Measurements from ENCODE around the gene PRKCA.

The PRKCA gene

DNA sequence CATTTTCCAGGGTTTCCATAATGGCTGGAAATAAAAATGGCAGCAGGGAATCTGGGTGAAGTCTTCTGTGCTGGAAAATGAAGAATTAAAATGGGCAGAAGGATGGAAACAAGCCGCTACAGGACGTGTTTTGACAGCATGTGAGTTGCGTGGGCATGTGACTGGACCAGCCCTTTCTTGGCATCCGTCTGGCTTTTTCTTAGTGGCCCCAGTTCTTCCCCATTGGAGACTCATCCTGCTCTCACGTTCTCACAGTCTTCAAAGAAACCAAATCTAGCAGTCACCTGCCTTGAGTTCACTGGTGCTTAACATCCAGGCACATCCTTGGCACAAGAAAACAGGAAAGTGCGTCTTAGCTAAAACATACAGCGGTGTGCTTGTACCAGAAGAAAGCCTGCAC is 352.4 kb downstream of the PRKCA start:
- Mint-ChIP-seq H3K36me3 (peaks cover 56% of the 10 kb centered on the region), H3K9me3 (peaks cover 13% of the 10 kb centered on the region), H3K27me3 (no peaks in the 10 kb centered on the region), H3K4me3 (no peak overlapping the region), H3K27ac (peak overlapping the region; percentile 94), H3K4me1 (peaks cover 80% of the 10 kb centered on the region)

DNA sequence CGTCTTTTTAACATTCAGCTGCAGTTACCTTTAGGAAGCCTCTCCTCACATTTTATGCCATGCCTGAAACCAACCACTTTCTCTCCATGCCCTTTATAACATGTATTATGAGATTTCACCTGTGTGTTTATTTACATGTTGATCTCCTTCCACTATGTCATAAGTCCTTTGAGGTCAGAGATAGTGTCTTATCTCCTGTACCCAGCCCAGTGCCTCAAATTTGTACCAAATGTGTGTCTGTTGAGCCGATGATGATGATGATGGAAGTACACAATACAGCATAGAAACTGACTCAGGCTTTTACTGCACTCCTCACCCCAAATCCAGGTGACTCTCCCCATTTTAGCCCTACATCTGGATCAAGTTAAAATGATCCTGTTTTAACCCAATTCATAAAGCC is 353.0 kb downstream of the PRKCA start:
- Mint-ChIP-seq H3K4me1 (peaks cover 76% of the 10 kb centered on the region), H3K27ac (peak overlapping the region; percentile 94), H3K36me3 (peaks cover 54% of the 10 kb centered on the region), H3K9me3 (peaks cover 13% of the 10 kb centered on the region), H3K4me3 (peak overlapping the region; percentile 49), H3K27me3 (no peaks in the 10 kb centered on the region)

DNA sequence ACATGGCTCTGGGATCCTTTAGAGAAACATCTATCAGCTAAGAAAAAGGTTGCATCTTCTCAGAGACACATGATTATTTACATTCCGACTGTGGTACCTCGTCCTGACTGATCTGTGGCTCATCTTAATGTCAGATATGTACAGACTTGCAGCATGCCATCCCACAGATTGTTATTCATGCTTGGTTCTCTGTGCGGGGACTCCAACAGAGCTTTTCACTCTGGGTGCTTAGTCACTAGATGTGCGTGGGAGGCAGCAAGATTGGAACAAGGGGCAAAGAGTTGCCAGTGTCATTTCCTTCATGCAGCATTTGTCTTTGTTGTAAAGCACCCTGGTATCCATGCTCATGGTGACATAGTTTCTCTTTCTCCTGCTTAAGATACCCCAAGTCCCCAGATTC is 353.4 kb downstream of the PRKCA start:
- Mint-ChIP-seq H3K4me1 (peaks cover 73% of the 10 kb centered on the region), H3K36me3 (peaks cover 51% of the 10 kb centered on the region), H3K27me3 (no peaks in the 10 kb centered on the region), H3K9me3 (peaks cover 13% of the 10 kb centered on the region), H3K27ac (peak overlapping the region; percentile 94), H3K4me3 (peak overlapping the region; percentile 49)

DNA sequence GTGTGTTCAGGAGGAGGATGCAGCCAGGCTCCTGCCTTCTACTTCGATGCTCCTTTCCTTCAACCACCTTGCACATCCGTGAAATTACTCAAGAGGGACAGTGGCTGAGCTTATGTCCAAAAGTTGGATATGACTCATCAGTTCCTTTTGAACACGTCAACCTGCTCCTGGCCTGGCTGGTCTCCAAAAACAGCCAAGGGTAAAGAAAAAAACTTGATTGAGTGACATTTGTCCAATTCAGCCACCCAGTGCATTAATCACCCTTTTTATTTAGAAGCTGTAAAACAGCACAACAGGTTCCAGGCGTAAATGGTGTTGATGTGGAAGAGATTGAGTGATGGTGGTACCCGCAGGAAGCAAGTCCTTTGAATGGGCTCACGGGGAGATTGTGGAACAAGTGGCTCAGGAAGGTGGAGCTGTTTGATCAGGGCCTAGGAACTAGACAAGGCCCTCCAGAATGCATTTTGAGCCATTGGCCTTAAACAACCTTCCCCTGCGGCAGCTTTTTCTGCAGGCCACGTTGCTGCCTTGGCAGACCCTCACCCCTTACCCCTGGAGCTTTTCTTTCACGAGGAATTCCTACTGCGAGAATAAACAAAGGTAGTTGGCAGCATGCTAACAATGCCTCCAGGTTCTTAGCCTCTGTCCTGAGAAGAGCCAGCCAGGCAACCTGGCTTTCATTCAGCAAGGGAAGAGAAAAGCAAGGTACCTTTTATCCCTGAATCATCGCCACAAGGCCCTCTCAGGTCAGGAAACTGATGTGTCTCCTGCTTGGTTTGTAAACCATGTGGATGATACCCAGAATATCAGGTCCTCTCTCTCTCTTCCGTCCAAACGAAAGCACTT is 359.2 kb downstream of the PRKCA start:
- H3K9me3 Mint-ChIP-seq: no peaks in the 10 kb centered on the region
- H3K4me3 Mint-ChIP-seq: no peak overlapping the region
- H3K36me3 Mint-ChIP-seq: peaks cover 32% of the 10 kb centered on the region
- no peak overlapping the region for H3K27ac Mint-ChIP-seq
- peaks cover 82% of the 10 kb centered on the region for H3K4me1 Mint-ChIP-seq
- no peaks in the 10 kb centered on the region for H3K27me3 Mint-ChIP-seq

- Mint-ChIP-seq H3K27ac (peak overlapping the region; percentile 71), H3K4me1 (peaks cover 84% of the 10 kb centered on the region), H3K4me3 (no peak overlapping the region), H3K9me3 (no peaks in the 10 kb centered on the region), H3K36me3 (peaks cover 33% of the 10 kb centered on the region), H3K27me3 (no peaks in the 10 kb centered on the region)
These were observed 360.1 kb downstream of the PRKCA start for GRCh38 chr17:66662496-66662895.

DNA sequence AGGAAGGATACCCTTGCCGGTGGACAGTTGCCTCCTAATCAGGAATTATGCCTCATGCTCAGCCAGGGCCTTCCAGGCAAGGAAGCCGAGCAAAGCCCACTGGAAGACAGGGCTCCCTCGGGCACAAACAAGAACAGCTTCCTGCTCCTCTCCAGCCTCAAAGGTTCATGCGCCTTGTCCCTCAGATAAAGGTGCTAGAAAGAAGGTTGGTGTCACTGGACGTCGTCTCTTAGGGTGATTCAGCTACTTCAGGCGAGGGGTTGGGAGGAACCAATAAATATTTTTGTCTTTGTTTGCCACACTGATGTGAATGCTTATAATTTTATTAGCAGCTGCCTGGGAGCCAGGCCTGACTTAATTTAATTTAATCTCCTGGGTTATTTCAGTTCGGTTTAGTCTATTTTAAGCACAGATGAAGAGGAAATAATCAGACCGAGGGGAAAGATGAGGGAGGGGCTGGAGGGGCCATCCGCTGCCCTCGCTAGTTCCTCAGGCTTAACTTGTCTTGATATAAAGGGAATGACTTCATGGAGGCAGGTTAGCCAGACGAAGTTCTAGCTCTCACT is 360.7 kb downstream of the PRKCA start:
- H3K4me3 Mint-ChIP-seq: no peak overlapping the region
- peaks cover 85% of the 10 kb centered on the region for H3K4me1 Mint-ChIP-seq
- H3K27me3 Mint-ChIP-seq: no peaks in the 10 kb centered on the region
- peaks cover 6% of the 10 kb centered on the region for H3K9me3 Mint-ChIP-seq
- H3K27ac Mint-ChIP-seq: peak overlapping the region; percentile 39
- H3K36me3 Mint-ChIP-seq: peaks cover 32% of the 10 kb centered on the region

- no peaks in the 10 kb centered on the region for H3K27me3 Mint-ChIP-seq
- peaks cover 90% of the 10 kb centered on the region for H3K4me1 Mint-ChIP-seq
- H3K4me3 Mint-ChIP-seq: no peak overlapping the region
- H3K9me3 Mint-ChIP-seq: peaks cover 9% of the 10 kb centered on the region
- peaks cover 30% of the 10 kb centered on the region for H3K36me3 Mint-ChIP-seq
- no peak overlapping the region for H3K27ac Mint-ChIP-seq
These were observed 361.9 kb downstream of the PRKCA start for GRCh38 chr17:66664336-66664735.

- H3K27me3 Mint-ChIP-seq: no peaks in the 10 kb centered on the region
- H3K36me3 Mint-ChIP-seq: peaks cover 27% of the 10 kb centered on the region
- H3K4me1 Mint-ChIP-seq: peaks cover 90% of the 10 kb centered on the region
- peaks cover 9% of the 10 kb centered on the region for H3K9me3 Mint-ChIP-seq
- no peak overlapping the region for H3K4me3 Mint-ChIP-seq
- H3K27ac Mint-ChIP-seq: peak overlapping the region; percentile 88
These were observed 362.8 kb downstream of the PRKCA start for GRCh38 chr17:66665194-66665593.

DNA sequence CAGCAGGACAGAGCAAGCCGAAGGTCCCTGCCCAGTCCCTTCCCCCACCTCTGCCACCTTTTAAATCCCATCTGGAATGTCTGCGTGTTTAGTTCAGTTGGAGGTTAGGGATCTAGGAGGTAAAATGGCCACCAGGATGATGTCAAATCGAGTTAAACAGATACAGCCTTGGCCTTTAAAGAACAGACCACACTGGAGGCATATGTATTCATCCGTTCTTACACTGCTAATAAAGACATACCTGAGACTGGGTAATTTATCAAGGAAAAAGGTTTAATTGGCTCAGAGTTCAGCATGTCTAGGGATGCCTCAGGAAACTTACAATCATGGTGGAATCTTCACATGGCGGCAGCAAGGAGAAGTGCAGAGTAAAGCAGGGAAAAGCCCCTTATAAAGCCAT is 364.7 kb downstream of the PRKCA start:
- H3K9me3 Mint-ChIP-seq: peaks cover 9% of the 10 kb centered on the region
- H3K36me3 Mint-ChIP-seq: peaks cover 25% of the 10 kb centered on the region
- no peaks in the 10 kb centered on the region for H3K27me3 Mint-ChIP-seq
- H3K4me1 Mint-ChIP-seq: peaks cover 95% of the 10 kb centered on the region
- peak overlapping the region; percentile 67 for H3K4me3 Mint-ChIP-seq
- peak overlapping the region; percentile 90 for H3K27ac Mint-ChIP-seq

- Mint-ChIP-seq H3K27ac (peak overlapping the region; percentile 90), H3K9me3 (peaks cover 9% of the 10 kb centered on the region), H3K36me3 (peaks cover 25% of the 10 kb centered on the region), H3K27me3 (no peaks in the 10 kb centered on the region), H3K4me1 (peaks cover 95% of the 10 kb centered on the region), H3K4me3 (peak overlapping the region; percentile 67)
These were observed 365.1 kb downstream of the PRKCA start for GRCh38 chr17:66667491-66668030.

DNA sequence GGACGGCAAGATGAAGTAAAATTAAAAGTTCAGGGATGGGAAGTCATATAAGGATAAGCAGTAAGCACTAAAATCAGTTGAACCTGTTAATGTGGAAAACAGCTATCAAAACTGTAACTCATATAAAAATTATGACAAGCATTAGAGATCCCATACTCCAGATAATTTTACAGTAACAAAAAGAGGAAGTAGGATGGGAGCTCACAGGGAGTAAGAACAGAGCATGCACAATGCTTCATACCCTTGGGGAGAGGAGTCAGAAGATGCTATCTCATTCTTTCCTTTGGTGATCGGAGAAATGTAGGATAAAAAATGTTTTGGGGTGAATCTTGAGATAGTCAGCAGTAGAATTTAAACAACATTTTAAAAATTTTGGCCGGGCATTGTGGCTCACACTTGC is 367.8 kb downstream of the PRKCA start:
- no peaks in the 10 kb centered on the region for H3K27me3 Mint-ChIP-seq
- peak overlapping the region; percentile 88 for H3K27ac Mint-ChIP-seq
- H3K4me1 Mint-ChIP-seq: peaks cover 95% of the 10 kb centered on the region
- H3K9me3 Mint-ChIP-seq: peaks cover 9% of the 10 kb centered on the region
- H3K36me3 Mint-ChIP-seq: peaks cover 21% of the 10 kb centered on the region
- no peak overlapping the region for H3K4me3 Mint-ChIP-seq

DNA sequence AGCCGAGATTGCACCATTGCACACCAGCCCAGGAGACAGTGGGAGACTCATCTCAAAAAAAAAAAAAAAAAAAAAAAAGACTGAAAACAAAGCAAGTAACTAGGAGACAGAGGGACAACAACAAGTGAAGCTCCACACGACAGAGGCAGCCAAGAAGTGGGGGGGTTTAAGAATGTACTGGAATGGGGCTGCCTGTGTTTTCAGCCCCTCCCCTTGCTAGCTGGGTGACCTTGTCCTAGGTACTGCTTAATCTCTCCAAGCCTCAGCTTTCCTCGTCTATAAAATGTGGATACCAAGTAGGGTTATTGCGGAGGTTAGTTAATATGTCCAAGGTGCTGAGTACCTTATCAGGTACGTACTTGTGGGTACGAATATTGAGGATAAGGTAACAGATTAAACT is 368.7 kb downstream of the PRKCA start:
- H3K9me3 Mint-ChIP-seq: peaks cover 9% of the 10 kb centered on the region
- peaks cover 16% of the 10 kb centered on the region for H3K36me3 Mint-ChIP-seq
- H3K27me3 Mint-ChIP-seq: no peaks in the 10 kb centered on the region
- no peak overlapping the region for H3K27ac Mint-ChIP-seq
- peaks cover 87% of the 10 kb centered on the region for H3K4me1 Mint-ChIP-seq
- no peak overlapping the region for H3K4me3 Mint-ChIP-seq

DNA sequence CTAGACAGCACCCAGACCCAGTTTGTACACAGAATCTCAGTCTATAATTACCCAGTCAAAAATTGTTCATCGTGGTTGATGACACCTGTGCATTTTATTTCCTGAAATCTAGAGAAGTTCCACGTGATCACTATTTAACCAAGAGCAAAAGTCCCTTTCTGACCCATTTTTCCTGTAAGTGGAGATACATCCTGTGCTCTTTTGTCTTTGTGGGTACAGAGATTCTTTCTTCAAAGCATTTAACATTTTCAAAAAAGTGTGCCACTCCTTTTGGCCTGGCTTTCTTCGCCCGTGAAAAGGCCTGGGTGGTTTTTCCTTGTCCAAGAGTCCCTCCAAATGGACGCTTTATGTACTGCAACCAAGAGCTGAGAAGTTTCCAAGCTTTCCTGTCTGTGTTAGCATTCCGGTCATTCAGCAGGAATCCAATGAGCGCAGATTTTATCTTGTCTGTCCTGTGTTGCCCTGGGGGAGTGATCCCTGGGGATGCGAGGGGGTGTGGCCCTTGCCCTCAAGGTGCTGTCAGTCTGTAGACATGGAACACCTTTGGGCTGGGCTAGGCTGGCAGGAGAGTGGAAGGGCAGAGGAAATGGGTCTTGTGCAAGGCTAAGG is 371.4 kb downstream of the PRKCA start:
- Mint-ChIP-seq H3K9me3 (peaks cover 5% of the 10 kb centered on the region), H3K4me3 (peak overlapping the region; percentile 69), H3K27ac (peak overlapping the region; percentile 83), H3K36me3 (peaks cover 14% of the 10 kb centered on the region), H3K4me1 (peaks cover 78% of the 10 kb centered on the region), H3K27me3 (no peaks in the 10 kb centered on the region)

DNA sequence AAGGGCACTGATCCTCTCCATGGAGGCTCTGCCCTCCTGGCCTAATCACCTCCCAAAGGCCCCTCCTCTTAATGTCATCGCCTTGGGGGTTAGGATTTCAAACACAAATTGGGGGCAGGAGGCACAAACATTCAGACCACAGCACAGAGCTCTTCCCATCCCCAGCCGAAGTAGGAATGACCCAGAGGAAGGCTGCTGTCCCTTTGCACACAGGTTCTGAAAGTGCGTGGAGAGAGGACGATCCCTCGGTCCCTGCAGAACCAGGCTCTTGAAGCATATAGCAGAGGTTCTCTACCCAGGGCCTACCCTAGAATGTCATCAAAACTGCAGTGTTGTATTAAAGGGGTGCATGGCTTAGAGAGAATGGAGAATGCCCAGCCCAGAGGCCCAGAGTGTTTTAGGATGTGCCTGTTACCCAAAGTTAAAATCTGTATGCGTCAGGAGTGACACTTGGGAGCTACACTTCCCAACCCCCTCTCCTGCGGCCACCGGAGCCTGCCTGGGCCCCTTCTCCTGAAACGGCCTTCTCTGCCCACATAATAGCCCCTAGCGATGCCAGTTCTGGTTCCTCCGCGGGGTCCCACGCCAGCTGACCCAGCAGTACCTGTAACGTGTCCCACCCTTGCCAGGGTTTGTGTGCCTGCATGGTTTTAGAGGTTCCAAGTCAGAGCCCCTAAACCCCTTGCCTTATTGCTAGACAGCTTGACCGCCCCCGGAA is 373.0 kb downstream of the PRKCA start:
- H3K36me3 Mint-ChIP-seq: peaks cover 15% of the 10 kb centered on the region
- H3K4me1 Mint-ChIP-seq: peaks cover 69% of the 10 kb centered on the region
- no peaks in the 10 kb centered on the region for H3K27me3 Mint-ChIP-seq
- no peak overlapping the region for H3K27ac Mint-ChIP-seq
- H3K4me3 Mint-ChIP-seq: no peak overlapping the region
- peaks cover 5% of the 10 kb centered on the region for H3K9me3 Mint-ChIP-seq

DNA sequence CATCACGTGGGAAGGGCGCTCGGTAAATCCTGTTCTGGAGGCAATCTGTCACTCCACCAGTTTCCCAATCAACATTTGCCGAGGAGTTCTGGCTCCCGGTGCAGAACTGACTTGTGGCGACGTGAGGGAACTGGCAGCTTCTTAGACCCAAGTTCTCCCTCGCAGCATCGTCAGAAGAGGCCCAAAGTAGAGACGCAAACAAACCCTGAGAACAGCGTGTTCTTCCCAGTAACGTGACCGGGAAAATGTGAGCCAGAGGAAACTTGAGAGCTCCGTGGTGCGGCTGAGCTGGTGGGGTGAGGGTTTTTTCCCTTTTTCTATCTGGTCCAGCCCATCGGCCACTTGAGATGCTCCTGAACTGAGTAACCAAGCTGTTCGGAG is 373.6 kb downstream of the PRKCA start:
- Mint-ChIP-seq H3K4me1 (peaks cover 65% of the 10 kb centered on the region), H3K9me3 (peaks cover 5% of the 10 kb centered on the region), H3K27me3 (no peaks in the 10 kb centered on the region), H3K4me3 (no peak overlapping the region), H3K27ac (no peak overlapping the region), H3K36me3 (peaks cover 15% of the 10 kb centered on the region)

Measured in activated naive CD4-positive, alpha-beta T cell treated with anti-CD3 and anti-CD28 coated beads, Interleukin-2, amount 50 U/mL, for 24 hours (primary cell).